Testis (tissue), 3 donors: Measurements from ENCODE around the gene KRTAP2-1. TPM values are rescaled to one million over a fixed set of nuclear protein-coding genes. Genes with fewer than 3 reads are reported as not detected.
"Not testable (repeated sequence)": the region's sequence is repeated elsewhere in the genome, so short reads cannot be mapped to it uniquely, and the experiment has no call there.

Experiments used
- DNase-seq: peaks from one replicate; pipeline ENCODE4 v3.0.0-alpha.2; 2019
- H3K27ac ChIP-seq, 2 donors: fragments of 200-600 bp; sonication (generic); one replicate each; pipeline ENCODE4 v1.5.1; 2019
- H3K27me3 ChIP-seq: fragments of 200-600 bp; sonication (generic); one replicate; pipeline ENCODE4 v1.5.1; 2019
- H3K36me3 ChIP-seq: fragments of 200-600 bp; sonication (generic); one replicate; pipeline ENCODE4 v1.5.1; 2017; ENCODE audit warnings: low read depth; ENCODE audit errors: missing control alignments
- H3K4me1 ChIP-seq: fragments of 200-600 bp; sonication (generic); one replicate; pipeline ENCODE4 v1.5.1; 2019
- H3K4me3 ChIP-seq, 2 donors: fragments of 200-600 bp; sonication (generic); one replicate each; pipeline ENCODE4 v1.5.1; 2017 to 2019
- H3K9me3 ChIP-seq: fragments of 200-600 bp; sonication (generic); one replicate; pipeline ENCODE4 v1.5.1; 2017
- CTCF ChIP-seq, 3 experiments: fragments of 450-650 bp in 2 of 3; fragments of 200-600 bp in 1 of 3; sonication (generic) in 1 of 3; IDR thresholded peaks; one replicate each; pipeline ENCODE4 v1.5.1; 2016 to 2019; ENCODE audit warnings: antibody characterized with exemption in 3 of 3, mild to moderate bottlenecking in 2 of 3, moderate library complexity in 1 of 3
- POLR2A ChIP-seq: fragments of 450-650 bp; IDR thresholded peaks from one replicate; pipeline ENCODE4 v1.6.1; 2017; ENCODE audit warnings: antibody characterized with exemption, mild to moderate bottlenecking, moderate library complexity
- WGBS, 2 donors: methylation state at CpG; one replicate each; pipeline ENCODE4 v1.1.5; 2018; 5-methylcytosine and 5-hydroxymethylcytosine counted together
- intact Hi-C: fragments of 100-400 bp; cut with DNase I; formaldehyde crosslinking; loops from one replicate; pipeline ENCODE4 v1.15.1; 2023; ENCODE audit warnings: low total_unique reads
- polyA plus RNA-seq: library from polyadenylated mRNA; stranded (reverse); fragments of 350-450 nt; fragmentation: Illumina TruSeq; extraction: RNeasy Lipid Tissue Mini Kit (QIAGEN cat#74804); gene quantifications from one replicate; pipeline ENCODE4 v1.2.3, GENCODE V29; 2014; ENCODE audit warnings: low read depth, low replicate concordance; ENCODE audit not compliant: insufficient read depth
- small RNA-seq, 2 donors: library from RNA; depleted of rRNA; stranded (forward); fragments of <200 nt; gene quantifications; one replicate each; pipeline ENCODE3, GENCODE V24; 2016
- total RNA-seq, 2 donors: library from RNA; depleted of rRNA; stranded (reverse); fragments of >200 nt; gene quantifications; one replicate each; pipeline ENCODE4 v1.2.3, GENCODE V29; 2016

KRTAP2-1 gene
- total and polyA plus RNA-seq, 3 donors from 2014 or later, result not detected

GRCh38 chr17:41001795-41002194 lies 45.3 kb downstream of the KRTAP2-1 start:
- Histone ChIP-seq H3K27me3 (no peaks in the 10 kb centered on the region), H3K36me3 (no peaks in the 10 kb centered on the region), H3K4me3 (no peak overlapping the region), H3K9me3 (no peaks in the 10 kb centered on the region), H3K27ac (no peak overlapping the region), H3K4me1 (no peaks in the 10 kb centered on the region)
- 80 to 84% methylated on average over 4 of the region's 4 CpGs for WGBS, 2 donors
- intact Hi-C loops, result no loop called here
- TF ChIP-seq POLR2A, result no peak
- no peak for TF ChIP-seq CTCF (IDR thresholded peaks at IDR 0.05)
- no peak for DNase-seq

- H3K36me3 ChIP-seq, intact Hi-C loops: not testable (repeated sequence)
- WGBS, 2 donors, result 91 to 94% methylated on average over 6 of the region's 6 CpGs
Measured at GRCh38 chr17:40999563-40999962, 47.6 kb downstream of the KRTAP2-1 start, which contains the start of gene KRTAP3-2. Gene KRTAP3-2, minus strand, starts transcription at chr17:40999906. Its CDS starts 53 bp downstream, at chr17:40999853.

GRCh38 chr17:40997361-40997760 lies 49.8 kb downstream of the KRTAP2-1 start:
- Histone ChIP-seq H3K36me3 (no peaks in the 10 kb centered on the region), H3K4me3 (no peak overlapping the region), H3K9me3 (no peaks in the 10 kb centered on the region), H3K27ac (no peak overlapping the region), H3K4me1 (no peaks in the 10 kb centered on the region), H3K27me3 (no peaks in the 10 kb centered on the region)
- DNase-seq, result no peak
- TF ChIP-seq CTCF (IDR thresholded peaks at IDR 0.05) (no peak), POLR2A (no peak)
- intact Hi-C loops, result no loop called here
- 54 to 75% methylated on average over 2 of the region's 2 CpGs for WGBS, 2 donors

More at GRCh38 chr17:40999563-40999962, 47.6 kb downstream of the KRTAP2-1 start, which contains the start of gene KRTAP3-2:
- not testable (repeated sequence) for H3K4me1 ChIP-seq, H3K27ac ChIP-seq, DNase-seq, H3K9me3 ChIP-seq, H3K27me3 ChIP-seq, H3K4me3 ChIP-seq

GRCh38 chr17:40996829-40997228 lies 50.3 kb downstream of the KRTAP2-1 start:
- Histone ChIP-seq H3K36me3 (no peaks in the 10 kb centered on the region), H3K27me3 (no peaks in the 10 kb centered on the region), H3K27ac (no peak overlapping the region), H3K4me3 (no peak overlapping the region), H3K4me1 (no peaks in the 10 kb centered on the region), H3K9me3 (no peaks in the 10 kb centered on the region)
- intact Hi-C loops, result no loop called here
- no peak for DNase-seq
- TF ChIP-seq CTCF (IDR thresholded peaks at IDR 0.05) (no peak), POLR2A (no peak)
- 84% methylated on average over 4 of the region's 4 CpGs for WGBS, 2 donors

Small RNA genes lying within 50 kb of the gene (small RNA-seq; reads per million reads assigned to genes)
- 0 reads per million in 2 donors for gene KRTAP3-4P

Other genes starting within 250 kb of the KRTAP2-1 start
Only the 30 nearest of the 37 such genes appear.
- gene KRT12, start 180.1 kb downstream of the KRTAP2-1 start, total RNA-seq, result under 1 TPM; 0.63 to 0.68 TPM
- gene KRT12, start 180.1 kb downstream of the KRTAP2-1 start, polyA plus RNA-seq, result 0.26 TPM
- gene KRT20, start 162.1 kb downstream of the KRTAP2-1 start, total RNA-seq, result not detected
- gene KRT20, start 162.1 kb downstream of the KRTAP2-1 start, polyA plus RNA-seq, result not detected
- 10 to 100 TPM; 14.0 to 17.3 TPM for gene KRT23, start 109.7 kb downstream of the KRTAP2-1 start, total RNA-seq
- 52.2 TPM for gene KRT23, start 109.7 kb downstream of the KRTAP2-1 start, polyA plus RNA-seq
- gene KRT39, start 80.4 kb downstream of the KRTAP2-1 start, total RNA-seq, result not detected
- gene KRT39, start 80.4 kb downstream of the KRTAP2-1 start, polyA plus RNA-seq, result not detected
- gene KRT40, start 63.0 kb downstream of the KRTAP2-1 start, total RNA-seq, result under 1 TPM in 1 of 2 donors, not detected in 1; 0.16 TPM
- gene KRT40, start 63.0 kb downstream of the KRTAP2-1 start, polyA plus RNA-seq, result 0.45 TPM
- gene KRTAP3-3, start 53.2 kb downstream of the KRTAP2-1 start, total RNA-seq, result not detected
- gene KRTAP3-3, start 53.2 kb downstream of the KRTAP2-1 start, polyA plus RNA-seq, result not detected
- not detected for gene KRTAP3-2, start 47.4 kb downstream of the KRTAP2-1 start, total RNA-seq
- gene KRTAP3-2, start 47.4 kb downstream of the KRTAP2-1 start, polyA plus RNA-seq, result not detected
- gene KRTAP3-1, start 38.2 kb downstream of the KRTAP2-1 start, total RNA-seq, result not detected
- gene KRTAP3-1, start 38.2 kb downstream of the KRTAP2-1 start, polyA plus RNA-seq, result not detected
- gene KRTAP1-5, start 20.1 kb downstream of the KRTAP2-1 start, total RNA-seq, result not detected
- not detected for gene KRTAP1-5, start 20.1 kb downstream of the KRTAP2-1 start, polyA plus RNA-seq
- gene KRTAP1-4, start 17.1 kb downstream of the KRTAP2-1 start, total RNA-seq, result not detected
- not detected for gene KRTAP1-4, start 17.1 kb downstream of the KRTAP2-1 start, polyA plus RNA-seq
- gene KRTAP1-3, start 12.4 kb downstream of the KRTAP2-1 start, total RNA-seq, result not detected
- not detected for gene KRTAP1-3, start 12.4 kb downstream of the KRTAP2-1 start, polyA plus RNA-seq
- not detected for gene KRTAP1-1, start 5.9 kb downstream of the KRTAP2-1 start, total RNA-seq
- not detected for gene KRTAP1-1, start 5.9 kb downstream of the KRTAP2-1 start, polyA plus RNA-seq
- gene KRTAP2-2, start 7.9 kb upstream of the KRTAP2-1 start, total RNA-seq, result not detected
- gene KRTAP2-2, start 7.9 kb upstream of the KRTAP2-1 start, polyA plus RNA-seq, result not detected
- not detected for gene KRTAP2-3, start 12.8 kb upstream of the KRTAP2-1 start, total RNA-seq
- gene KRTAP2-3, start 12.8 kb upstream of the KRTAP2-1 start, polyA plus RNA-seq, result not detected
- gene KRTAP2-4, start 18.6 kb upstream of the KRTAP2-1 start, total RNA-seq, result not detected
- not detected for gene KRTAP2-4, start 18.6 kb upstream of the KRTAP2-1 start, polyA plus RNA-seq
- not detected for gene KRTAP4-7, start 36.8 kb upstream of the KRTAP2-1 start, total RNA-seq
- not detected for gene KRTAP4-7, start 36.8 kb upstream of the KRTAP2-1 start, polyA plus RNA-seq
- not detected for gene KRTAP4-8, start 50.8 kb upstream of the KRTAP2-1 start, total RNA-seq
- gene KRTAP4-8, start 50.8 kb upstream of the KRTAP2-1 start, polyA plus RNA-seq, result not detected
- gene KRTAP4-16, start 54.9 kb upstream of the KRTAP2-1 start, total RNA-seq, result not detected
- not detected for gene KRTAP4-16, start 54.9 kb upstream of the KRTAP2-1 start, polyA plus RNA-seq
- not detected for gene KRTAP4-9, start 58.1 kb upstream of the KRTAP2-1 start, total RNA-seq
- not detected for gene KRTAP4-9, start 58.1 kb upstream of the KRTAP2-1 start, polyA plus RNA-seq
- not detected for gene KRTAP4-11, start 71.1 kb upstream of the KRTAP2-1 start, total RNA-seq
- not detected for gene KRTAP4-11, start 71.1 kb upstream of the KRTAP2-1 start, polyA plus RNA-seq
- gene KRTAP4-12, start 76.9 kb upstream of the KRTAP2-1 start, total RNA-seq, result not detected
- gene KRTAP4-12, start 76.9 kb upstream of the KRTAP2-1 start, polyA plus RNA-seq, result not detected
- gene KRTAP4-6, start 93.2 kb upstream of the KRTAP2-1 start, total RNA-seq, result not detected
- not detected for gene KRTAP4-6, start 93.2 kb upstream of the KRTAP2-1 start, polyA plus RNA-seq
- not detected for gene KRTAP4-5, start 102.5 kb upstream of the KRTAP2-1 start, total RNA-seq
- gene KRTAP4-5, start 102.5 kb upstream of the KRTAP2-1 start, polyA plus RNA-seq, result not detected
- gene KRTAP4-4, start 113.4 kb upstream of the KRTAP2-1 start, total RNA-seq, result not detected
- gene KRTAP4-4, start 113.4 kb upstream of the KRTAP2-1 start, polyA plus RNA-seq, result not detected
- gene KRTAP4-3, start 120.9 kb upstream of the KRTAP2-1 start, total RNA-seq, result not detected
- not detected for gene KRTAP4-3, start 120.9 kb upstream of the KRTAP2-1 start, polyA plus RNA-seq
- not detected for gene KRTAP4-2, start 130.9 kb upstream of the KRTAP2-1 start, total RNA-seq
- not detected for gene KRTAP4-2, start 130.9 kb upstream of the KRTAP2-1 start, polyA plus RNA-seq
- gene KRTAP4-1, start 137.6 kb upstream of the KRTAP2-1 start, total RNA-seq, result not detected
- gene KRTAP4-1, start 137.6 kb upstream of the KRTAP2-1 start, polyA plus RNA-seq, result not detected
- gene KRTAP9-1, start 142.6 kb upstream of the KRTAP2-1 start, total RNA-seq, result not detected
- gene KRTAP9-1, start 142.6 kb upstream of the KRTAP2-1 start, polyA plus RNA-seq, result not detected
- gene KRTAP9-2, start 179.3 kb upstream of the KRTAP2-1 start, total RNA-seq, result not detected
- not detected for gene KRTAP9-2, start 179.3 kb upstream of the KRTAP2-1 start, polyA plus RNA-seq
- not detected for gene KRTAP9-3, start 185.1 kb upstream of the KRTAP2-1 start, total RNA-seq
- gene KRTAP9-3, start 185.1 kb upstream of the KRTAP2-1 start, polyA plus RNA-seq, result not detected